HEK293 (cell line): Measurements from ENCODE around the gene APOO.

ENCODE experiments used
- CTCF ChIA-PET: fragments of 350-600 bp; formaldehyde crosslinking; extraction: SDS; loops from one replicate; lab custom pipeline; 2021; ENCODE audit warnings: antibody characterized with exemption; lab: Yijun Ruan, JAX
- POLR2A ChIA-PET: fragments of 300-600 bp; formaldehyde crosslinking; extraction: SDS; loops from one replicate; lab custom pipeline; 2020; ENCODE audit warnings: antibody characterized with exemption, inconsistent platforms; lab: Yijun Ruan, JAX
- H3K27ac ChIP-seq: fragments of 200-500 bp; sonication (Bioruptor generic); 2 replicates; pipeline ENCODE4 v1.5.1; 2014; ENCODE audit warnings: low read depth, low read length, control low read depth, inconsistent platforms; ENCODE audit errors: extremely low read depth
- H3K36me3 ChIP-seq, 2 experiments: fragments of 200-500 bp in 1 of 2; sonication (Bioruptor generic) in 1 of 2; 1 replicate in 1 of 2; 2 replicates in 1 of 2; pipeline ENCODE4 v1.5.1; 2014 to 2017; ENCODE audit warnings: inconsistent platforms in 2 of 2, low read length in 2 of 2; ENCODE audit not compliant: control insufficient read depth in 2 of 2, insufficient read depth in 1 of 2
- H3K4me1 ChIP-seq: fragments of 200-500 bp; sonication (Bioruptor generic); 2 replicates; pipeline ENCODE4 v1.5.1; 2014; ENCODE audit warnings: mild to moderate bottlenecking, low read length, inconsistent platforms; ENCODE audit not compliant: control insufficient read depth, insufficient read depth
- H3K4me3 ChIP-seq: 2 replicates; pipeline ENCODE4 v1.5.1; 2011; ENCODE audit warnings: low read depth, mild to moderate bottlenecking, control low read depth, low read length, moderate library complexity
- H3K9me3 ChIP-seq: fragments of 200-500 bp; sonication (Bioruptor generic); 2 replicates; pipeline ENCODE4 v1.5.1; 2014; ENCODE audit warnings: low read depth, low read length, inconsistent platforms; ENCODE audit not compliant: control insufficient read depth, insufficient read depth
- SCRT2 ChIP-seq: fragments of 450-650 bp; formaldehyde crosslinking; IDR thresholded peaks from 2 replicates; pipeline ENCODE4 v1.5.1; 2016; ENCODE audit warnings: missing biosample characterization, missing genetic modification characterization
- SETDB1 ChIP-seq: IDR thresholded peaks from one replicate; pipeline ENCODE4 v1.6.1; 2017; ENCODE audit warnings: mild to moderate bottlenecking, low read length, moderate library complexity, mixed read lengths; ENCODE audit not compliant: insufficient read length
- ZBTB44 ChIP-seq: fragments of 450-650 bp; IDR thresholded peaks from 2 replicates; pipeline ENCODE4 v1.5.1; 2018; ENCODE audit warnings: missing biosample characterization, mild to moderate bottlenecking, missing genetic modification characterization
- ZNF146 ChIP-seq: fragments of 450-650 bp; formaldehyde crosslinking; IDR thresholded peaks from 2 replicates; pipeline ENCODE4 v1.5.1; 2016; ENCODE audit warnings: missing biosample characterization, missing genetic modification characterization
- ZNF157 ChIP-seq: fragments of 450-650 bp; formaldehyde crosslinking; IDR thresholded peaks from 2 replicates; pipeline ENCODE4 v1.5.1; 2016; ENCODE audit warnings: missing biosample characterization, missing genetic modification characterization
- ZNF433 ChIP-seq: fragments of 450-650 bp; formaldehyde crosslinking; IDR thresholded peaks from 2 replicates; pipeline ENCODE4 v1.5.1; 2016; ENCODE audit warnings: missing biosample characterization, missing genetic modification characterization, low read depth
- ZNF473 ChIP-seq: fragments of 450-650 bp; formaldehyde crosslinking; IDR thresholded peaks from 2 replicates; pipeline ENCODE4 v1.5.1; 2017; ENCODE audit warnings: missing biosample characterization, missing genetic modification characterization
- ZNF580 ChIP-seq: fragments of 450-650 bp; formaldehyde crosslinking; IDR thresholded peaks from 2 replicates; pipeline ENCODE4 v1.5.1; 2016; ENCODE audit warnings: missing biosample characterization, missing genetic modification characterization
- ZNF629 ChIP-seq: fragments of 450-650 bp; formaldehyde crosslinking; IDR thresholded peaks from 2 replicates; pipeline ENCODE4 v1.5.1; 2017; ENCODE audit warnings: missing biosample characterization, missing genetic modification characterization
- ZNF639 ChIP-seq: fragments of 450-650 bp; formaldehyde crosslinking; IDR thresholded peaks from 2 replicates; pipeline ENCODE4 v1.5.1; 2016; ENCODE audit warnings: missing biosample characterization, missing genetic modification characterization
- TF ChIP-seq, protein P1 (sequence below): fragments of 450-650 bp; formaldehyde crosslinking; IDR thresholded peaks from 2 replicates; pipeline ENCODE4 v1.5.1; 2017; ENCODE audit warnings: missing biosample characterization, missing genetic modification characterization
- TF ChIP-seq, protein P2 (sequence below): fragments of 450-650 bp; formaldehyde crosslinking; IDR thresholded peaks from 2 replicates; pipeline ENCODE4 v1.5.1; 2016; ENCODE audit warnings: missing biosample characterization, missing genetic modification characterization
- TF ChIP-seq, protein P3 (sequence below): fragments of 450-650 bp; formaldehyde crosslinking; IDR thresholded peaks from 2 replicates; pipeline ENCODE4 v1.5.1; 2016; ENCODE audit warnings: missing biosample characterization, missing genetic modification characterization

APOO gene

GRCh38 chrX:23784470-23785331 lies 123.0 kb downstream of the APOO start:
- Histone ChIP-seq H3K36me3 (peaks cover 0 to 25% of the 10 kb centered on the region in 2 experiments; a peak in 1 of 3 replicates), H3K4me3 (peak overlapping the region; percentile 50), H3K9me3 (no peaks in the 10 kb centered on the region), H3K4me1 (peaks cover 2% of the 10 kb centered on the region; the same call in 1 of the 2 replicates), H3K27ac (peak overlapping the region; percentile 87; the same call in 1 of the 2 replicates)
- CTCF ChIA-PET, result interaction anchor here (0.8 to 4.8 kb wide), 4 partner anchors 30 to 117 kb away, joined by 3 to 65 read pairs (median 9); no protein-coding TSS in a partner anchor
- TF ChIP-seq SCRT2 (tag by site-specific recombination) (peak; percentile 49; the same call in 1 of the 2 replicates), ZNF473 (tag by site-specific recombination) (no peak), SETDB1 (peak; percentile 24), ZNF639 (tag by site-specific recombination) (0 out of 2 replicates have a peak, but pooled peaks have one; percentile 21), ZBTB44 (tag by site-specific recombination) (peak; percentile 27; the same call in 1 of the 2 replicates), ZNF146 (tag by site-specific recombination) (peak; percentile 99), ZNF629 (peak; percentile 45), ZNF580 (tag by site-specific recombination) (peak; percentile 80; the same call in 1 of the 2 replicates), ZNF433 (no peak), ZNF157 (tag by site-specific recombination) (no peak)
- TF ChIP-seq, protein P1, sequence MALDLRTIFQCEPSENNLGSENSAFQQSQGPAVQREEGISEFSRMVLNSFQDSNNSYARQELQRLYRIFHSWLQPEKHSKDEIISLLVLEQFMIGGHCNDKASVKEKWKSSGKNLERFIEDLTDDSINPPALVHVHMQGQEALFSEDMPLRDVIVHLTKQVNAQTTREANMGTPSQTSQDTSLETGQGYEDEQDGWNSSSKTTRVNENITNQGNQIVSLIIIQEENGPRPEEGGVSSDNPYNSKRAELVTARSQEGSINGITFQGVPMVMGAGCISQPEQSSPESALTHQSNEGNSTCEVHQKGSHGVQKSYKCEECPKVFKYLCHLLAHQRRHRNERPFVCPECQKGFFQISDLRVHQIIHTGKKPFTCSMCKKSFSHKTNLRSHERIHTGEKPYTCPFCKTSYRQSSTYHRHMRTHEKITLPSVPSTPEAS (tag by site-specific recombination), result peak; percentile 65
- TF ChIP-seq, protein P2, sequence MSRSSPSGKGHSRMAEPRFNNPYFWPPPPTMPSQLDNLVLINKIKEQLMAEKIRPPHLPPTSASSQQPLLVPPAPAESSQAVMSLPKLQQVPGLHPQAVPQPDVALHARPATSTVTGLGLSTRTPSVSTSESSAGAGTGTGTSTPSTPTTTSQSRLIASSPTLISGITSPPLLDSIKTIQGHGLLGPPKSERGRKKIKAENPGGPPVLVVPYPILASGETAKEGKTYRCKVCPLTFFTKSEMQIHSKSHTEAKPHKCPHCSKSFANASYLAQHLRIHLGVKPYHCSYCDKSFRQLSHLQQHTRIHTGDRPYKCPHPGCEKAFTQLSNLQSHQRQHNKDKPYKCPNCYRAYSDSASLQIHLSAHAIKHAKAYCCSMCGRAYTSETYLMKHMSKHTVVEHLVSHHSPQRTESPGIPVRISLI (tag by site-specific recombination), result peak; percentile 94
- TF ChIP-seq, protein P3, sequence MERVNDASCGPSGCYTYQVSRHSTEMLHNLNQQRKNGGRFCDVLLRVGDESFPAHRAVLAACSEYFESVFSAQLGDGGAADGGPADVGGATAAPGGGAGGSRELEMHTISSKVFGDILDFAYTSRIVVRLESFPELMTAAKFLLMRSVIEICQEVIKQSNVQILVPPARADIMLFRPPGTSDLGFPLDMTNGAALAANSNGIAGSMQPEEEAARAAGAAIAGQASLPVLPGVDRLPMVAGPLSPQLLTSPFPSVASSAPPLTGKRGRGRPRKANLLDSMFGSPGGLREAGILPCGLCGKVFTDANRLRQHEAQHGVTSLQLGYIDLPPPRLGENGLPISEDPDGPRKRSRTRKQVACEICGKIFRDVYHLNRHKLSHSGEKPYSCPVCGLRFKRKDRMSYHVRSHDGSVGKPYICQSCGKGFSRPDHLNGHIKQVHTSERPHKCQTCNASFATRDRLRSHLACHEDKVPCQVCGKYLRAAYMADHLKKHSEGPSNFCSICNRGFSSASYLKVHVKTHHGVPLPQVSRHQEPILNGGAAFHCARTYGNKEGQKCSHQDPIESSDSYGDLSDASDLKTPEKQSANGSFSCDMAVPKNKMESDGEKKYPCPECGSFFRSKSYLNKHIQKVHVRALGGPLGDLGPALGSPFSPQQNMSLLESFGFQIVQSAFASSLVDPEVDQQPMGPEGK (tag by site-specific recombination), result 0 out of 2 replicates have a peak, but pooled peaks have one; percentile 17
- POLR2A ChIA-PET, result interaction anchor here (0.6 to 3.7 kb wide), 13 partner anchors 11 to 359 kb away, joined by 3 to 79 read pairs (median 24); partner anchors contain the start of genes ACOT9 and EIF2S3
